ENCODE results near the gene GLOD4. TPM values are rescaled to one million over a fixed set of nuclear protein-coding genes. Genes with fewer than 3 reads are reported as not detected.

The GLOD4 gene
- total RNA-seq, 6 experiments from 2014 or later = 34.6 to 66.4 (median 39.9) TPM

GRCh38 chr17:725746-726145 is 56.3 kb downstream of the GLOD4 start:
- no peak overlapping the region for H3K27ac ChIP-seq
- 78% methylated on average over 5 of the region's 12 CpGs for WGBS (ENCODE audit: insufficient coverage, low coverage, low lambda C conversion rate, missing lambda C conversion rate)
- H3K27me3 ChIP-seq = no peaks in the 10 kb centered on the region
- H3K4me1 ChIP-seq = no peaks in the 10 kb centered on the region
- DNase-seq = no peak
- intact Hi-C loops (cut with DNase I) = no loop called here
- ATAC-seq = no peak
- no peaks in the 10 kb centered on the region for H3K9me3 ChIP-seq
- no peak overlapping the region for H3K4me3 ChIP-seq
- TF ChIP-seq CTCF (IDR thresholded peaks at IDR 0.05) = no peak
- no peak for TF ChIP-seq POLR2A (IDR thresholded peaks at IDR 0.05)
- H3K36me3 ChIP-seq = no peaks in the 10 kb centered on the region

GRCh38 chr17:725084-725483 is 57.0 kb downstream of the GLOD4 start:
- H3K36me3 ChIP-seq = no peaks in the 10 kb centered on the region
- no peaks in the 10 kb centered on the region for H3K9me3 ChIP-seq
- intact Hi-C loops (cut with DNase I) = no loop called here
- ATAC-seq = no peak
- no peak for DNase-seq
- H3K27ac ChIP-seq = no peak overlapping the region
- WGBS (ENCODE audit: insufficient coverage, low coverage, low lambda C conversion rate, missing lambda C conversion rate) = 97% methylated on average over 8 of the region's 14 CpGs
- H3K4me3 ChIP-seq = no peak overlapping the region
- H3K4me1 ChIP-seq = no peaks in the 10 kb centered on the region
- H3K27me3 ChIP-seq = no peaks in the 10 kb centered on the region
- TF ChIP-seq CTCF (IDR thresholded peaks at IDR 0.05) = no peak
- TF ChIP-seq POLR2A (IDR thresholded peaks at IDR 0.05) = no peak

GRCh38 chr17:721540-721937 is 60.5 kb downstream of the GLOD4 start:
- Histone ChIP-seq H3K9me3 (no peaks in the 10 kb centered on the region), H3K27ac (no peak overlapping the region), H3K4me1 (peaks cover 0 to 7% (median 3%) of the 10 kb centered on the region in 4 donors), H3K27me3 (no peaks in the 10 kb centered on the region), H3K4me3 (no peak overlapping the region), H3K36me3 (no peaks in the 10 kb centered on the region)
- TF ChIP-seq CTCF (IDR thresholded peaks at IDR 0.05) (no peak), POLR2A (IDR thresholded peaks at IDR 0.05) (no peak)
- ATAC-seq (no peak), DNase-seq (no peak)
- intact Hi-C loops (cut with DNase I) = no loop called here
- 65% methylated on average over 4 of the region's 5 CpGs for WGBS (ENCODE audit: insufficient coverage, low coverage, low lambda C conversion rate, missing lambda C conversion rate)

GRCh38 chr17:720706-721539 is 61.2 kb downstream of the GLOD4 start:
- Histone ChIP-seq H3K4me1 (peaks cover 0 to 12% (median 6%) of the 10 kb centered on the region in 4 donors), H3K9me3 (no peaks in the 10 kb centered on the region), H3K27me3 (no peaks in the 10 kb centered on the region), H3K27ac (no peak overlapping the region), H3K4me3 (no peak overlapping the region), H3K36me3 (no peaks in the 10 kb centered on the region)
- DNase-seq (no peak), ATAC-seq (no peak)
- intact Hi-C loops (cut with DNase I) = no loop called here
- 78% methylated on average over 12 of the region's 13 CpGs for WGBS (ENCODE audit: insufficient coverage, low coverage, low lambda C conversion rate, missing lambda C conversion rate)
- no peak for TF ChIP-seq CTCF (IDR thresholded peaks at IDR 0.05)
- no peak for TF ChIP-seq POLR2A (IDR thresholded peaks at IDR 0.05)
